Smooth muscle cell (in vitro differentiated cells): Measurements from ENCODE around the gene SLC17A5. TPM values are rescaled to one million over a fixed set of nuclear protein-coding genes. Genes with fewer than 3 reads are reported as not detected.

Source experiments
- DNase-seq: peaks from one replicate; lab custom pipeline; 2025; ENCODE audit not compliant: unreplicated experiment; lab: John Stamatoyannopoulos, UW
- H2AFZ ChIP-seq: fragments of 200-600 bp; sonication (generic); 2 replicates; pipeline ENCODE4 v1.6.0; 2016; ENCODE audit warnings: antibody characterized with exemption, low read depth, mild to moderate bottlenecking
- H3F3A ChIP-seq: fragments of 200-600 bp; sonication (generic); 2 replicates; pipeline ENCODE4 v1.6.0; 2017; ENCODE audit warnings: antibody characterized with exemption, low read depth
- H3K27ac ChIP-seq: fragments of 200-600 bp; sonication (generic); 2 replicates; pipeline ENCODE4 v1.5.1; 2016; ENCODE audit warnings: low read depth, mild to moderate bottlenecking
- H3K27me3 ChIP-seq: fragments of 200-600 bp; sonication (generic); 2 replicates; pipeline ENCODE4 v1.6.1; 2016; ENCODE audit warnings: low read depth, mild to moderate bottlenecking
- H3K36me3 ChIP-seq: fragments of 200-600 bp; sonication (generic); 2 replicates; pipeline ENCODE4 v1.5.1; 2016; ENCODE audit warnings: low read depth
- H3K4me1 ChIP-seq: fragments of 200-600 bp; sonication (generic); 2 replicates; pipeline ENCODE4 v1.5.1; 2016; ENCODE audit warnings: low read depth
- H3K4me2 ChIP-seq: fragments of 200-600 bp; sonication (generic); 2 replicates; pipeline ENCODE4 v1.6.0; 2016; ENCODE audit warnings: mild to moderate bottlenecking
- H3K4me3 ChIP-seq: fragments of 200-600 bp; sonication (generic); 2 replicates; pipeline ENCODE4 v1.5.1; 2016; ENCODE audit warnings: mild to moderate bottlenecking
- H3K79me2 ChIP-seq: fragments of 200-600 bp; sonication (generic); 2 replicates; pipeline ENCODE4 v1.6.0; 2016; ENCODE audit warnings: low read depth, mild to moderate bottlenecking
- H3K9ac ChIP-seq: fragments of 200-600 bp; sonication (generic); 2 replicates; pipeline ENCODE4 v1.6.0; 2016; ENCODE audit warnings: low read depth
- H3K9me3 ChIP-seq: fragments of 200-600 bp; sonication (generic); replicated peaks from 2 replicates; pipeline ENCODE4 v1.5.1; 2016; ENCODE audit warnings: low read depth
- H4K20me1 ChIP-seq: fragments of 200-600 bp; sonication (generic); 2 replicates; pipeline ENCODE4 v1.6.0; 2016; ENCODE audit warnings: low read depth
- WGBS: methylation state at CpG from one replicate; pipeline ENCODE4 v1.1.7; 2016; ENCODE audit warnings: low lambda C conversion rate; 5-methylcytosine and 5-hydroxymethylcytosine counted together
- polyA plus RNA-seq: library from polyadenylated mRNA; unstranded; fragments of >200 nt; fragmentation: Nextera tagmentation; extraction: Ambion mirVana; gene quantifications from 2 replicates; pipeline ENCODE4 v1.2.1, GENCODE V29; 2016
- total RNA-seq: library from RNA; depleted of rRNA; stranded (reverse); fragments of >200 nt; gene quantifications from 2 replicates; pipeline ENCODE4 v1.2.3, GENCODE V29; 2014
- TF ChIP-seq, protein P1 (sequence below): fragments of 200-600 bp; sonication (generic); IDR thresholded peaks from 2 replicates; pipeline ENCODE4 v1.5.1; 2017; ENCODE audit warnings: borderline replicate concordance, mild to moderate bottlenecking, antibody characterized with exemption; ENCODE audit not compliant: insufficient read depth, poor library complexity, severe bottlenecking

The SLC17A5 gene
- total and polyA plus RNA-seq, 2 experiments from 2014 or later, result 36.4 to 39.9 TPM

GRCh38 chr6:73581293-73581692 lies 72.5 kb downstream of the SLC17A5 start:
- Histone ChIP-seq H3K27me3 (no peaks in the 10 kb centered on the region), H3K27ac (peak overlapping the region; percentile 100), H3K79me2 (no peaks in the 10 kb centered on the region), H2AFZ (peak overlapping the region; percentile 19), H4K20me1 (no peaks in the 10 kb centered on the region), H3K9me3 (no peaks in the 10 kb centered on the region), H3F3A (peaks cover 24% of the 10 kb centered on the region), H3K4me1 (peaks cover 36% of the 10 kb centered on the region), H3K9ac (peak overlapping the region; percentile 96), H3K36me3 (no peaks in the 10 kb centered on the region), H3K4me2 (peak overlapping the region; percentile 81), H3K4me3 (peak overlapping the region; percentile 44)
- 96% methylated on average over 2 of the region's 2 CpGs for WGBS
- TF ChIP-seq, protein P1, sequence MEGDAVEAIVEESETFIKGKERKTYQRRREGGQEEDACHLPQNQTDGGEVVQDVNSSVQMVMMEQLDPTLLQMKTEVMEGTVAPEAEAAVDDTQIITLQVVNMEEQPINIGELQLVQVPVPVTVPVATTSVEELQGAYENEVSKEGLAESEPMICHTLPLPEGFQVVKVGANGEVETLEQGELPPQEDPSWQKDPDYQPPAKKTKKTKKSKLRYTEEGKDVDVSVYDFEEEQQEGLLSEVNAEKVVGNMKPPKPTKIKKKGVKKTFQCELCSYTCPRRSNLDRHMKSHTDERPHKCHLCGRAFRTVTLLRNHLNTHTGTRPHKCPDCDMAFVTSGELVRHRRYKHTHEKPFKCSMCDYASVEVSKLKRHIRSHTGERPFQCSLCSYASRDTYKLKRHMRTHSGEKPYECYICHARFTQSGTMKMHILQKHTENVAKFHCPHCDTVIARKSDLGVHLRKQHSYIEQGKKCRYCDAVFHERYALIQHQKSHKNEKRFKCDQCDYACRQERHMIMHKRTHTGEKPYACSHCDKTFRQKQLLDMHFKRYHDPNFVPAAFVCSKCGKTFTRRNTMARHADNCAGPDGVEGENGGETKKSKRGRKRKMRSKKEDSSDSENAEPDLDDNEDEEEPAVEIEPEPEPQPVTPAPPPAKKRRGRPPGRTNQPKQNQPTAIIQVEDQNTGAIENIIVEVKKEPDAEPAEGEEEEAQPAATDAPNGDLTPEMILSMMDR, result no peak
- DNase-seq, result no peak

DNA sequence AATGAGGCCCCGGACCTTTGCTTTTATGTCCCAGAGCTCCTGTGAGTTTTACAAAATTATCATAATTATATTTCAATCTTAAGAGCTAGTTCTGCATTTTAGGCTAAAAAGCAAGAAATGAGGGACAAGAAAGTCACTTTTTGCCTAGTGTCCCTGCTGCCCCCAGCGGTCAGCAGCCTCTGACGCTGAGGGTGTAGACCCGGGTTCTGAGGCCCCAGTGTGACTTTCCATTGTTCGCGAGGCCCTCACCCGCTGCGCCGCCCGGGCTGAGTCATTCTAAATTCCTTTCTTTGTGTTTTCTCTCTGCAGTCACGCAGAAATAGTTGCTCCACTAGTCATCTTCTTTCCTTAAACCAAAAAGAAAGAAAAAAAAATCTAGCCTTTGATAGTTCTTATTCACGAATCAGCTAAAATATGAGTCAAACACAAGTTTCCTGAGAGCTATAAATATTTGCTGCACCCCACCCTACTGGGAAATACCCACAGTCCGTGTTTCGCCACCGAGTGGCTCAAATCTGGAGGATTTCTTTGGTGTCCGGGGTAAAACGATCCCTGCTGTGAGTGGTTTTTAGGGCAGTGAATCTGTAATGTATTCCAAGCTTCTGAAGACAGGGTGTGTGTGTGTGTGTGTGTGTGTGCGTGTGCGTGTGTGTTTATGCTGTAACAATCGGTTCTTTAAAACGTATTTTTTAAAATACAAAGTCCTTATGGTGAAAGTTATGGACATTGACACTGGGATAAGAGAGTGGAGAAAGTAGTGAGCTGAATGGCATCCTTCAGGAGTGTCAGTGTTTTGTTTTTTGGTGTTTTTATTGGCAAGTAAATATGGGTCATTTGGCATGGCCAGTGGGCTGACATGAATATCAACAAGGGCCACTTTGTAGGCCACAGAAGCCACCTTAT lies 73.3 kb downstream of the SLC17A5 start:
- peak overlapping the region; percentile 96 for H3K9ac ChIP-seq
- no peaks in the 10 kb centered on the region for H3K36me3 ChIP-seq
- peak; percentile 61 for DNase-seq
- H3K4me1 ChIP-seq, result peaks cover 36% of the 10 kb centered on the region
- peak overlapping the region; percentile 44 for H3K4me3 ChIP-seq
- H3K27ac ChIP-seq, result peak overlapping the region; percentile 100
- H2AFZ ChIP-seq, result peak overlapping the region; percentile 19
- H4K20me1 ChIP-seq, result no peaks in the 10 kb centered on the region
- 1% methylated on average over 21 of the region's 21 CpGs for WGBS
- TF ChIP-seq, protein P1, result peak; percentile 37
- H3F3A ChIP-seq, result peaks cover 18% of the 10 kb centered on the region
- H3K9me3 ChIP-seq, result no peaks in the 10 kb centered on the region
- peak overlapping the region; percentile 81 for H3K4me2 ChIP-seq
- H3K79me2 ChIP-seq, result no peaks in the 10 kb centered on the region
- no peaks in the 10 kb centered on the region for H3K27me3 ChIP-seq

- no peak for DNase-seq
- H4K20me1 ChIP-seq, result no peaks in the 10 kb centered on the region
- no peaks in the 10 kb centered on the region for H3K9me3 ChIP-seq
- H2AFZ ChIP-seq, result no peak overlapping the region
- H3F3A ChIP-seq, result peaks cover 16% of the 10 kb centered on the region
- peak overlapping the region; percentile 88 for H3K9ac ChIP-seq
- no peaks in the 10 kb centered on the region for H3K36me3 ChIP-seq
- WGBS, result 11% methylated on average over 4 of the region's 4 CpGs
- TF ChIP-seq, protein P1, result no peak
- peak overlapping the region; percentile 29 for H3K4me3 ChIP-seq
- no peaks in the 10 kb centered on the region for H3K79me2 ChIP-seq
- H3K4me1 ChIP-seq, result peaks cover 30% of the 10 kb centered on the region
- H3K4me2 ChIP-seq, result peak overlapping the region; percentile 77
- peak overlapping the region; percentile 100 for H3K27ac ChIP-seq
- H3K27me3 ChIP-seq, result no peaks in the 10 kb centered on the region
Observed at GRCh38 chr6:73579851-73580246, 73.9 kb downstream of the SLC17A5 start.

DNA sequence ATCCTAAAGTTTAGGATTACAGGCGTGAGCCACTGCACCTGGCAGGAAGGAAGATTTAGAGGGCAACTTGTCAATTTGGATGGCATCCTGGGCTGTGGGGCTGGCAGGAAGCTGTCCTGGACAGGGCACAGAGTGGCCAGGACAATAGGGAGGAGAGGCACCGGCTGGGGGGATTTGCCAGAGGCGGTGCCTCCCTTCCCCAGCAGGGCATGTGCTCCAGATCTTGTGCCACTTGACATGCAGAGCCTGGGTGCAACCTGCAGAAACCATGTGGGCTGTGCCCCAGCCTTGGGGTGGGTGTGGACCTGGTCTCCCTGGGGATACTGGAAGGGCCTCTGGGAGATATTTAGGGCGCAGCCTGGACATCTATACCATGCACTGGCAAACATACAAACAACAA lies 74.4 kb downstream of the SLC17A5 start:
- Histone ChIP-seq H3K9me3 (no peaks in the 10 kb centered on the region), H3K4me3 (no peak overlapping the region), H3K79me2 (no peaks in the 10 kb centered on the region), H3K9ac (peak overlapping the region; percentile 88), H2AFZ (no peak overlapping the region), H3K4me1 (peaks cover 28% of the 10 kb centered on the region), H3K4me2 (peak overlapping the region; percentile 77), H3K27ac (peak overlapping the region; percentile 100), H3F3A (peaks cover 16% of the 10 kb centered on the region), H3K27me3 (no peaks in the 10 kb centered on the region), H3K36me3 (no peaks in the 10 kb centered on the region), H4K20me1 (no peaks in the 10 kb centered on the region)
- TF ChIP-seq, protein P1, result no peak
- WGBS, result 79% methylated on average over 4 of the region's 4 CpGs
- DNase-seq, result no peak
